Breast epithelium (tissue), 3 donors: ENCODE measurements around the gene C1orf105.

ENCODE experiments used
- CTCF ChIP-seq, 3 donors: fragments of 450-650 bp; IDR thresholded peaks; one replicate each; pipeline ENCODE4 v1.5.1; 2016 to 2017; ENCODE audit warnings: antibody characterized with exemption in 3 of 3, mild to moderate bottlenecking in 3 of 3, moderate library complexity in 3 of 3
- POLR2A ChIP-seq: fragments of 450-650 bp; IDR thresholded peaks from one replicate; pipeline ENCODE4 v1.6.1; 2016; ENCODE audit warnings: antibody characterized with exemption, mild to moderate bottlenecking, moderate library complexity
- POLR2AphosphoS5 ChIP-seq, 3 donors: sonication (generic); formaldehyde crosslinking; IDR thresholded peaks; one replicate each; pipeline ENCODE4 v1.6.1; 2017; ENCODE audit warnings: antibody characterized with exemption in 3 of 3

GRCh38 chr1:172486805-172487454 is 66.4 kb downstream of the C1orf105 start:
- TF ChIP-seq CTCF (IDR thresholded peaks at IDR 0.05) (no peak), POLR2AphosphoS5 (IDR thresholded peaks at IDR 0.05) (no peak), POLR2A (no peak)
